Ecto neural progenitor cell (in vitro differentiated cells): ENCODE results near the gene TRIM3.
"Not testable (repeated sequence)": the region's sequence is repeated elsewhere in the genome, so short reads cannot be mapped to it uniquely, and the experiment has no call there.

Experiments
- DNase-seq: peaks from one replicate; pipeline ENCODE4 v3.0.0-alpha.2; 2018; ENCODE audit warnings: low spot score

Gene TRIM3

GRCh38 chr11:6473451-6474412, at the start of gene TRIM3:
TSS of gene TRIM3 (minus strand) at chr11:6473941. CDS start at chr11:6465695, 8,246 bp downstream.
- peak; percentile 96 for DNase-seq

GRCh38 chr11:6523253-6523652, 49.5 kb upstream of the TRIM3 start:
- no peak for DNase-seq

DNA sequence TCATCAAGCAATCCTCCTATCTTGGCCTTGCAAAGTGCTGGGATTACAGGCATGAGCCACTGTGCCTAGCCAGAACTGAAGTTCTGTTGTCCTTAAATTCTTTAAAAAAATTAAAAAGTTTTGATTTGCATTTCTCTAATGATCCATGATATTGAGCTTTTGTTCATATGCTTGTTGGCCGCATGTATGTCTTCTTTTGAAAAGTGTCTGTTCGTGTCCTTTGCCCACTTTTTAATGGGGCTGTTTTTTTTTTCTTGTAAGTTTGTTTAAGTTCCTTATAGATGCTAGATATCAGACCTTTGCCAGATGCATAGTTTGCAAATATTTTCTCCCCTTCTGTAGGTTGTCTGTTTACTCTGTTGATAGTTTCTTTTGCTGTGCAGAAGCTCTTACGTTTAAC, 48.2 kb upstream of the TRIM3 start:
- DNase-seq = not testable (repeated sequence)

DNA sequence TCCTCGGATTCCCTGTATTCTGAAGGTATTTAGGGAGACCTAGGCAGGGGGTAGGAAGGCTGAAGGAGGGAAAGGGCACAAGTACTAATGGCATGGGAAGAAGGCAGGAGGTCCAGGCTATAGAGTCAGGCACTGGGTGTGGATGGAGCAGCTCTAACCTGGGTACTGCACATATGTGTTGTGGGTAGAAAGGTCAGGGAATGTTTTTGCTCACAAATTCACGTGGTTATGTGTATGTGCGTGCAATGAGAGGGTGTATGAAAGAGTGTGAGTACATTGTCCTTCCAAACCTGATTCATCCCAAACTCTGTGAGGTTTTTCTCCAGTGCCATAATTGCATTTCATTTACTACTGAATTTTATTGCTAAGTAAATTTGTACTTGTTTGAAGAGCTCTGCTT, 46.5 kb upstream of the TRIM3 start:
- no peak for DNase-seq

GRCh38 chr11:6516865-6517264, 43.1 kb upstream of the TRIM3 start:
- DNase-seq = no peak

- DNase-seq = no peak
These were observed 32.0 kb upstream of the TRIM3 start for GRCh38 chr11:6505577-6506240.

- DNase-seq = no peak
These were observed 30.4 kb upstream of the TRIM3 start for GRCh38 chr11:6504166-6504565.

DNA sequence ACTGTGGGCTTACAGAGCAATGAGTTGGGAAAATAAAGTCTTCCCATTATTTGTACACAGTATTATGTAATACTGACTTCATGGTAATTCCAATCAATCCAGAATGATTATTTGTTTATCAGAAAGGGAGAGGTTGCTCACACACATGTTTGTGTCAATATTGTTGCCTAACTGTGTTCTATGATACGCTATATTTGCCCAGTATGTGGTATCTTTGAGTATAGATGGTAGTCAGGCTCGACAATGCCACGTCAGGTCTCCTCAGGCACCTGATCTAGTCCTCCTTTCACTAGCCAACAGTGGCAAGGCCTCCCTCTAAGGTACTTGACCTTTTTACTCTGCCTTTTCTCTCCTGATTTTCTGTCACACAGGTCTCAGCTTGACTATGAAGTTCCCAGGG, 28.6 kb upstream of the TRIM3 start:
- DNase-seq = no peak

- no peak for DNase-seq
These were observed 24.8 kb upstream of the TRIM3 start for GRCh38 chr11:6498544-6498943.

- DNase-seq = no peak
These were observed 24.4 kb upstream of the TRIM3 start for GRCh38 chr11:6498121-6498520.

GRCh38 chr11:6497069-6497839, 23.5 kb upstream of the TRIM3 start, which contains the start of gene DNHD1:
TSS of gene DNHD1 (plus strand) at chr11:6497280. CDS start at chr11:6498216, 936 bp downstream.
- DNase-seq = no peak

- DNase-seq = no peak
These were observed 15.6 kb upstream of the TRIM3 start for GRCh38 chr11:6489306-6489705.

DNA sequence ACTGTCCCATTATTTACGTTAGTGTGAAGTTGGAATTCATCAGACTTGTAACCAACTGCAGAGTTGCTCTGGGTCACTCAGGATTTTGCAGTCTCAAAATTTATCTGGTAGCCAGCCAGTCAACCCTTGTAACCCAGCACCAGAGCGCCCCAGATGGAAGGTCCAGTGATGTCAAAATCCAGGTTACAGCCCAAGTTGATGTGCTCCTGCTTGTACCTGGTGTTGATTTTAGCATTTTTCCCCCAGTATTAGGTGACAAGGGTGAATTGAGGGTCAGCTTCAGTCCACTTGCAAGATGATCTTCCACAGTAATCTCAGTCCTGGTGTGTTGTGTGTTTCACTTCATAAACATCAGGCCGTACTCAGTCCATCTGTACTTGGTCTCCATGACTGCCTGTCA, 15.1 kb upstream of the TRIM3 start:
- DNase-seq = no peak

DNA sequence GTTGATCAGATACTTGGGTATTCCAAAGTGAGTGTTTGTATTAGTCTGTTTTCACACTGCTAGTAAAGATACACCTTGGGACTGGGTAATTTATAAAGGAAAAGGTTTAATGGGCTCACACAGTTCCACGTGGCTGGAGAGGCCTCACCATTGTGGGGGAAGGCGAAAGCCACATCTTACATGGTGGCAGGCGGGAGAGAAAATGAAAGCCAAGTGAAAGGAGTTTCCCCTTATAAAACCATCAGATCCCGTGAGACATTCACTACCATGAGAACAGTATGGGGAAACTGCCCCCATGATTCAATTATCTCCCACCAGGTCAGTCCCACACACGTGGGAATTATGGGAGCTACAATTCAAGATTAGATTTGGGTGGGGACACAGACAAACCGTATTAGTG, 14.6 kb upstream of the TRIM3 start:
- DNase-seq = no peak

GRCh38 chr11:6486938-6487337, 13.2 kb upstream of the TRIM3 start:
- no peak for DNase-seq

GRCh38 chr11:6486256-6486655, 12.5 kb upstream of the TRIM3 start:
- no peak for DNase-seq

DNA sequence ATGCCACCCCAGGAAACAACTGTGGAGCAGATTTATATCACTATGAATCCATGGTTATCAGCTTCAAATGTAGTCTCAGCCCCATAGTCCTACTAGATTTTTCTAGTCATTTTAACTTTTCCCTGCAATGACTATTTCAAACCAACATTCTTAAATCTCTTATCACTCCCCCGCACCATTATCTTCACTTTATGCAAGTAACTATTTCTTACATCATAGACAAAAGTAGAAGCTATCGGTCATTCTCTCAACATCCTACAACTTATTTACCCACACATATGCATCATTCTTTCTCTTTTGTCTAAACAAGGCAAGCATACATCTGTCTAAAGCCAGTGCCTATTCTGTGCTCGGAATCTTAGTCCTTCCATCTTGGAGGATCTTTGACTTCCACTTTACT, 11.9 kb upstream of the TRIM3 start:
- DNase-seq = no peak

DNA sequence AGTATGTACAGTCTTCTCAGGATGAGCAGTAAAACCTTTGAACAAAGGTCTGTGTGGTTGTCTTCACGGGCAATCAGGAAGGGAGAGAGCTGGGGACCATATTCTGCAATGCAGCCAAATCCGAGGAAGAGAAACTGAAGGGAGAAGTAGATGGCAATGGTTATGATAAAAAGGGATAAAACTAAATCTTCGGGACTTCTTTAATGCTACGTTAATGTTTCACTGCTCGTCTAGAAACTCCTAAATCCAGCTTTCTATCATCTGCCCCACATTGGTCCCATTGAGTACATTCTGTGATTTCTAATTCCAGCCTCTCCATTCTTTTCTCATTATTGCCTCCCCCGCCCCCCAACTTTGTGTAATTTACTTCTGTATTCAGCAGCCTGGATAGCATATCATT, 9.3 kb upstream of the TRIM3 start:
- DNase-seq = no peak

- DNase-seq = no peak
These were observed 8.7 kb upstream of the TRIM3 start for GRCh38 chr11:6482441-6482840.

- no peak for DNase-seq
These were observed 8.2 kb upstream of the TRIM3 start for GRCh38 chr11:6481924-6482275.

- DNase-seq = peak; percentile 95
These were observed 7.5 kb upstream of the TRIM3 start, which contains the start of the genes ARFIP2 and TIMM10B for GRCh38 chr11:6481012-6481923. TSS of gene ARFIP2 (minus strand) at chr11:6481331. CDS start at chr11:6480421, 910 bp downstream. TSS of gene TIMM10B (plus strand) at chr11:6481501. CDS start at chr11:6481517, 16 bp downstream.
